GM19438 (cell line): ENCODE data around the gene CHRNA5.

ENCODE experiments used
- ATAC-seq: cut with Tn5 transposase; IDR thresholded peaks from one replicate; pipeline ENCODE4 v1.9.1; 2021; ENCODE audit warnings: low read depth; ENCODE audit not compliant: unreplicated experiment

CHRNA5 gene

DNA sequence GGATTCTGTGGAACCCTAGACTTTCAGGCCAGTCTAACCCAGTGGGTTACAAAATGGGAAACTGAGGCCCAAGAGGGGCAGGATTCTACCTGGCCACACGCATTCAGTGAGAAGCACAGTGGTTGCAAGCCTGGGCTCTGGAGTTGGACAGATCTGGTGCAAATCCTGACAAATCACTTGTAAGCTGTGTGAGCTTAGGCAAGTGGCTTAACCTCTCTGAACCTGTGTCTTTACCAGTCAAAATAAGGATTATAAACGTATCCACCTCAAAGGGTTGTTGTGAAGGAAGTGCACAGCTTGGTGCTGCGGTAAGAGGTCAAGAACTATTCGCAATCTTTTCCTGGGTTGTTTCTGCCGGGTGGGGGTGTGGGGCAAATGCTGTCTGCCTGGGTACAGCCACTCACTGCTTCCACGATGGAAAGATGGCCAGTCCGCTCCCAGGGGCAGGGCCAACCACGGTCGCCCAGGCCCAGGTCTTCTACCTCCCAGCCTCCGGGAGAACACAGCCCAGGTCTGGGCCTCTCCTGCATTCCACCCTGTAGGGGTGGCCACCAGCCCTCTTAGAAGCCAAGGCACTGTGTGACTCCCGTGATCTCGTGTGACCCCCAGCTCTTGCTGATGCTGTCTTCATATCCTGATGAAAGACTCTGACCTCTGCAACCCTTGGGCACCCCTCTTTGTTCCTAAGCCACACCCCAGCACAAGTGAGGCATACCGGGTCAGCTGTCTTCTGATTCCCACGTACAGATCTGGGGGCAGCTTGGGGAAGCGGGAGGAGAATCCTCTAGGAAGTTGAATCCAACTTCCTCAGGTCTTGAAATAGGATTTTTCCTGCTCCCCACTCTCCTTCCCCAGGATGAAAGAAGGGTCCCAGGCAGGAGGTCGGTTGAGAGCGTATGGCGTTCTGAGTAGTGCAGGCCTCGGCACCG lies 54.0 kb downstream of the CHRNA5 start:
- ATAC-seq, result no peak

DNA sequence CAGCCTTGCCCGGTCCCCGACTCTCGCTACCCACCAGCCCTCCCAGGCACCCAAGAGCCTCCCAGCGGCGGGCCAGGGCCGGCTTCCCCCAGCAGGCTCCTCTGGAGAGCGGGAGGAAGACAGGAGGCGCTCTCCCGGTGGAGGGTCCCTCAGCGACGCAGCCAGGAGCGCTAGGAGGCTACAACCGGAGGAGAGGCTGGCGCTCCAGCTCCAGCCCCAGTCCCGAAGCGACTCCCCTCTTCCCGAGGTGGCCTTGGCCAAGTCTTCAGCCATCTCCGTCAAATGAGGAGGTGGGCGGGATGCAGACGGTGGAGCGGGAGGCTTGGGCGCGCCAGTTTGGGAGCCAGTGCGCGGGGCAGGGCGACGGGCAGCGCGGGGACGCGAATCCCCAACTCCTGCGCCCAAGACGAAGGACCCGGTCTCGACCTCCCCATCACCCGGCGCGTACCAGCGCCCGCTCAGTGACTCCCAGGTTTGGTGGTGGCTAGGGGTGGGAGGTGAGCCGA lies 54.8 kb downstream of the CHRNA5 start:
- no peak for ATAC-seq

DNA sequence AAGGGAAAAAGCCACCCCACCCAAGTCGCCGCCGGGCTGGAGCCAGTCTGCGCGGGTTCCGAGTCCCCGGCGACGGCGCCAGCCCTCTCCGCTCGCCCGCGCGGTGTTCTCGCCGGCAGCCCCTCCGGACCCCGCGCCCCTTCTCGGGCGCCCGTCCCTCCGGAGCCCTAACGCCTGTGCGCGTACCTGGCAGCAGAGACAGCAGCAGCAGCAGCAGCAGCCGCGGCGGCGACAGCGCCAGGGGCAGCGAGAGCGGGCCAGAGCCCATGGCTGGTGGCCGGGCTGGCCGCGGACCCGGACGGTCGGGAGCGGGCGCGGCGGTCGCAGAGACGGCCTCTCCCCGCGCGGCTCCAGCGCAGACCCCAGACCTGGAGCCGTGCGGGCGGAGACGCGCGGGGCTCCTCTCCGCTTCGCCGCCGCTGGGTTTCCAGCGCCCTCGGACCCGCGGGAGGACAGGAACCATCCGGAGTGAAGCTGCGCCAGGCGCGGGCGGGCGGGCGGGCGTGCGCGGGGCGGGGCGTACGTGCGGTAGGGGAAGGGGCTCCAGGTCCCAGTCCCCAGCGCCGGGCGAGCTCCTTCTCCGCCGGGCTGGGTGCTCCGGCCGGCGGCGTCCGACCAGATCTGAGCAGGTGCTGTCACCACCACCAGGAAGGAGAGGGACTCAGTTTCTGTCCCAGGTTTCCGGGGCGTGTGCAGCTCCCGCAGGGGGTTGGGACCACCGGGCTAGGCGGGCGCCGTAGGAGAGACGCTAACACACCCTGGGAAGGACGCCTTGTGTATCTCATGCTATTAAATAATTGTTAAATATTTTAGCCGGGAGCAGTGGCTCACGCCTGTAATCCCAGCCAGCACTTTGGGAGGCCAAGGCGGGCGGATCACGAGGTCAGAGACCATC lies 55.5 kb downstream of the CHRNA5 start, which contains the start of gene CHRNA3:
CHRNA3 (minus strand) TSS at position 470 of the 895 bp plus-strand sequence; CDS start at position 268, 202 bp downstream.
- ATAC-seq, result no peak

DNA sequence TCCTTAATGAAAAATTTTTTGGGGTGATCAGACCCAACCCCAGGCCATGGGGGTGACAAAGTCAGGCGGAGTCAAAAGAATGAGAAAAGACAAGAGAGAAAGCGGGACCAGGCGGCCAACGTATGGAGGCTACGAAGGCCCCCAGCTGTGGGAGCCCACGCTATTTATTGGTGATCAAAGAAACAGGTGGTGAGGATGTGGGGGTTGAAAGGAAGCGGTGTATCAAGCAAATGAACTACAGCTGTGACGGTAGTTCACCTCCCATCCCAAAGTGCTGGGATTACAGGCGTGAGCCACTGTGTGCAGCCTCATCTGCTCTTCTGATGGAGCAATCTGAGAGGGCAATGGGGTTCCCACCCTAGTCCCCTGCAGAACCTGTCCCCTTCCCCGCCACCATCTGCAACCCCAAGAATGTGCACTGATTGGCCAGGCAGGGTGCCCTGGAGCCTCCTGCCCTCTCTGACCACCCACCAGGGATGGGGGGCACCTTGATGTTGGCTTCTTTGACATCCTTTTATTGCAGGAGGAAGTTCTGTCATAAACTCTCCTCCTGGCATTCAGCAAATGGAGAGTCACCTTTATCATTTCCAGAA lies 56.6 kb downstream of the CHRNA5 start:
- ATAC-seq, result no peak

DNA sequence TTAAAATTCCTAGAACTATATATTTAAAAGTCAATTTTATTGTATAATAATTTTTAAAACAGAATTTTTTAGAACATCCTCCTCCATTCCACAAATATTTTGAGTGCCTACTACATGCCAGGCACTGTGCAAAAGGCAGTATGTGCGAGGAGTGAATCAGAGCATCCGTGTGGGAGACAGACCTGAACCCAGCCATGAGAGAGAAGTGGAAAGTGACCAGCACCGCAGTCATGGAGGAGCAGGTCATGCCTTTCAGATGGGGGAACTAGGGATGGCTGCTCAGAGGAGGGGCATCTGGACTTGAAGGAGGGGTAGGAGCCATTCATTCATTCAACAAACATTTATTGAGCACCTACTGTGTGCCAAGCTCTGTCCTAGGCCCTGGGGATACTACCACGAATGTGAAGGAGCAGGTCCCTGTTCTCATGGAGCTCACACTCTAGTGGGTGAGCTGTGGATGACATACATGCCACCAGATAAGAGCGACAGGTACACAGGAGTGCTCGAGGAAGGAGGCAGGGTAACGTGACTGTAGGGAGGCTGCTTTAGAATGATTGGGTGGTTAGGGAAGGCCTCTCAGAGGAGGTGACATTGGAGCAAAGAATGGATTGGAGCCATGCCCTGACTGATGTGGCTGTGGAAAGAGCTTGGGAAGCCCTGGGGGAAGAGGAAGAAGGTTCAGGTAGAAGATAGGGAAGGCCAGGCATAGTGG lies 58.6 kb downstream of the CHRNA5 start:
- no peak for ATAC-seq

DNA sequence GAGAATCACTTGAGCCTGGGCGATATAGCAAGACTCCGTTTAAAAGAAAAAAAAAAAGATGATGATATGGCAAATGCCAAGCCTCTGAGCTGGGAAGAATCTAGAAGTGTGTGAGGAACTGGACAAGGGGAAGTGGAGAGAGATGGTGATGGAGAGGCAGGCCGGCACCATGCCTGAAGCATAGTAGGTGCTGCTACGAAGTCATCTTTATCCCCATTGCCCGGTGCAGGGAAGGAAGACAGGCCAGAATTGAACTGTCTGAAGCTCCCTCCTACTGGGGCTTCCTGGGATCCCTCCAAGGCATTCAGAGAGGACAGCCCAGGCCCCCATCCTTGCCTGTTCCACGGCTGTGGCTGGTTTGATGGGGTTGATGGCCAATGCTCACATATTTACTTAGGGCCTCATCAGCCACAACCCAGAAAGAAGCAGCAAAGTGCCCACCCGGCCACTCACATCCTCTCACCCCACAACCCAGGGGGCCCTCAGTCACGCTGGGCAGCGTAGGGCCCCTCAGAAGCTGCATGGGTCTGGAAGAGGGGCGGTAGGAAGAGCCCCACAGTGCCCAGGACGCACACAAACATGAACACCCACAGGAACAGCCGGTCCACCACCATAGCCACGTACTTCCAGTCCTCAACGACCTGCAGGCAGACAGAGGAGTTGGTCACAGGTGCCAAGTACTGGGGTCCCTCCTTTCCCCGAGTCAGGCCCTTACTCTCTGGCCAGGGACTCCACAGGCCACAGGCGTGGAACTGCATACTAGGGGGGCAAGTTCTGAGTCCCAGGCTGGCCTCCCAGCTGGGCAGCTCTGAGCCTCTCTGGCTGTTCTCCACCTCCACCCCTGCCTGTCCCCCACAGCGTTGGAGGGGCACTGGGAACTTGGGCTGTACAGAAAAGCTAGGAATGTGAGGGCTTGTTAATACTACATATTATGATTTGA lies 59.6 kb downstream of the CHRNA5 start:
- ATAC-seq, result no peak

DNA sequence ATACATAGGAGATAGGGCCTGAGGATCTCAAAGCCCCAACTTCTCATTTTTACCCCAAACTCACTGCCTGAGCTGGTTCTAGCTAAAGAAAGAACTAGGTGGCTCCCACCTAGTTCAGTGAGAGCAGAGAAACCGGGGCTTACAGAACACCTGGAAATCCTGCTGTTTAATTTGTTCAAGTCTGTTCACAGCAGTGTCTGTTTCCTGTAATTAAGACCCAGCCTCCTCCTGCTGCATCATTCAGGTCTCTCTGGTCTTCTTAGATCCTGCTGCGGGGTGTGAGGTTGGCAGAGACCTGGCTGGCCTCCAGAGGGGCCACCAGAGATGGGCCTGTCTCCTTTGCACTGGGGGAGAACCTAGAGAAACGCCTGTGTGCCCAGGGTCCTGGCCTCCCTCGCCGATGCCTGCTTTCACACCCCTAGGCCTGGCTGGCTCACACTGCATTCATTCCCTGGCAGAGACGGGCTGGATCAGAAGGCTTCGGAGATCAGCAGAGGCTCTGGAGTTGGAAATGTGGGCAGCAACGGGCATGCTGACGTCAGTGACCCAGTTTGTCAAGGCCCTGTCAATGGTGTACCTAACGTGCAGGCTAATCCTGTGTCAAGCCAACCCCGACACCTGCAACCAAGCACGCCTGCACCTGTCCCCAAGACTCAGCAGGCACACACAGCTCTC lies 60.4 kb downstream of the CHRNA5 start:
- ATAC-seq, result no peak

DNA sequence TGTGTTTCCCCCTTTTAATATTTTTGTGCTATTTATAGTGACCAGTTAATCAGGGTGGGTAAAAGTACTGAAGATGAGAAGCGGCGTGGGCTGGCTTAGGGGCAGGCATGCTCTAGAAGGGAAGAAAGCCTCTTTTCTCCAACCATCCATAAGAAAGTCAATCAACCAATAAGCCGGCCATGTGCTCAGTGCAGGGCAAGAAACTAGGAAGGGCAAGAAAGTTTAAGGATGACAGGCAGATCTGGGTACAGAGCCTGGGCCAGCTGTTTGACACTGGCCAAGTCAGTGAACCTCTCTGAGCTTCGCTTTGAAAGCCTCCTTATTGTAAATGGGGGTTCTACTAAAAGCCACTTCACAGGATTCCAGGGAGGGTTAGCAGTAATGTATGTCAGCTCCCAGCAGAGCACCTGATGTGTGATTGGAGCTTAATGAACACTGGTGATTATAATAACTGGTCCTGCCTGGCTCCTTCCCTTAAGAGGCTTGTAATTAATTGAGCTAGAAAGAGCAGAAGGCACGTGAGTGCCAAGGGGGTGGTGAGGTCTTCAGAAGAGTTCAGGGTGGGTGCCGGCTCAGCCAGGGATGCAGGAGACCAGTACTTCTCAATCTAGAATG lies 61.2 kb downstream of the CHRNA5 start:
- no peak for ATAC-seq

DNA sequence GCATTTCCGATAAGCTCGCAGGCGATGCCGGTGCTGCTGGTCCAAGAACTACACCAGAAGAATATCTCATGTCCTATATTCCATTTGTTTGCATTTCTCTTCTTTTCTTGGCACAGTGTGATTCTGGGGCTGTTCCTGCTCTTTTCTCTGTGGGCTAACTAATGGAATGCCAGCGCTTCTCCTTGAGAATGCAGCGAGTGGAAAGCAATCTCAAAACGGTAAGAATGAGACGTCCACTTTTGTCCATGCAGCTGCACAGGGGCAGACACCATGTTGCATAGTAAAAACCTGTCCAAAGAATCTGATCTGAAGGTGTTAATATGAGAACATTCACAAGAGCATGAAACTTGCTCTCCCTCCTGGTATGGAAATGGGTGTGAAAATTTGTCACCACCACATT lies 62.0 kb downstream of the CHRNA5 start:
- ATAC-seq, result no peak

DNA sequence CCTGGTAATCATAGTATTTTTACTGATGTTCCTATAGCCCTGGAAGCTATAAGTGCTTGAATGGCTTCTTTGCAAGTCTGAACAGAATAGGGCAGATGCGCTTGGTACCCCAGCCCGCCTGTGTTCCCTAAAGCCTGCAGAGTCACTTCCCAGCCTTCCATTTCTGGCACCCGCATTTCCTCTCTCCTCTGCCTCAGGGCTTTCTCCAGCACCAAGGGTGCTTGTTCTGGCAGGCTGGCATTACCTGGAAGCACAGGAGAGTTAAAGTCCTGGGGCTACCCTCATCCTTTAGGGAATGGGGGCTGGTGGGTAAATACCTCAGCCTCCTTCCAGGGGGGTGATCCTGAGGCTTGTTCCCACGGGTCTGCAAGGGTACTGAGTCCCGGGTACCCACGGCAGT lies 62.9 kb downstream of the CHRNA5 start:
- ATAC-seq, result no peak

DNA sequence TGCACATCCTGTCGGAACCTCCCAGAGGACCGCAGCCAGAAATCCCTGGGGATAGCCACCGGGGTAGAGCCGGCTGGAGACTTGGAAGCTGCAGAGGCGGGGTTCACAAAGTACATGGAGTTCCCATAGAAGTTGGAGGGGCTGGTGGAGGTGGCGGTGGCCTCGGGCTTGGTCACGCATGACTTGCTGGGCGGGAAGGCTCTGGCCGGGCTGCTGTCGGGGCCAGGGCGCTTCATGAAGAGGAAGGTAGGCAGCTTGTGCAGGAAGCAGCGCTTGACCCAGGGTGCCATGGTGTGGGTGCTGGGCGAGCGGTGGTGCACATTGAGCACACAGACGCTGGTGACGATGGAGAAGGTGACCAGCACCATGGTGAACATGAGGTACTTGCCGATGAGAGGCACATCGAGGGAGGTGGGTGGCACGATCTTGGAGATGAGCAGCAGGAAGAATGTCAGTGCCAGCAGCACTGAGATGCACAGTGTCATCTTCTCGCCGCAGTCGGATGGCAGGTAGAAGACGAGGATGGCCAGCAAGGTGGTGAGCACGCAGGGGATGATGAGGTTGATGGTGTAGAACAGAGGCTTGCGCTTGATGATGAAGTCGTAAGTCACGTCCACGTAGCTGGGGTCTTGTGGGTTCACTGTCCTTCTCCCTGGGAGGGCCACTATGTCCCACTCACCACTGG lies 63.9 kb downstream of the CHRNA5 start:
- ATAC-seq, result no peak

DNA sequence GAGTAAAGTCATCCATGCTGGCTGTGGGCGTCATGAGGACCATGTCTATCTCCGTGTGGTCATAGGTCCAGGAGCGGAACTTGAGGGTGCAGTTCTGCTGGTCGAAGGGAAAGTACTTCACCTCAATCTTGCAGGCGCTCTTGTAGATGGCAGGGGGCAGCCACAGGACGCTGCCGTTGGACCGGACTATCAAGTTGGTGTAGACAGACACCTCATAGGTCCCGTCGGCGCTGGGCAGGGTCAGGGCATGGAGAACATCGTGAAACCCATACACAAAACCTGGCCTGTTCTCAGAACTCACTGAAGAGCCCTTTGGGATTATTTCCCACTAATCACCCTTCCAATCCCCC lies 64.4 kb downstream of the CHRNA5 start:
- no peak for ATAC-seq

DNA sequence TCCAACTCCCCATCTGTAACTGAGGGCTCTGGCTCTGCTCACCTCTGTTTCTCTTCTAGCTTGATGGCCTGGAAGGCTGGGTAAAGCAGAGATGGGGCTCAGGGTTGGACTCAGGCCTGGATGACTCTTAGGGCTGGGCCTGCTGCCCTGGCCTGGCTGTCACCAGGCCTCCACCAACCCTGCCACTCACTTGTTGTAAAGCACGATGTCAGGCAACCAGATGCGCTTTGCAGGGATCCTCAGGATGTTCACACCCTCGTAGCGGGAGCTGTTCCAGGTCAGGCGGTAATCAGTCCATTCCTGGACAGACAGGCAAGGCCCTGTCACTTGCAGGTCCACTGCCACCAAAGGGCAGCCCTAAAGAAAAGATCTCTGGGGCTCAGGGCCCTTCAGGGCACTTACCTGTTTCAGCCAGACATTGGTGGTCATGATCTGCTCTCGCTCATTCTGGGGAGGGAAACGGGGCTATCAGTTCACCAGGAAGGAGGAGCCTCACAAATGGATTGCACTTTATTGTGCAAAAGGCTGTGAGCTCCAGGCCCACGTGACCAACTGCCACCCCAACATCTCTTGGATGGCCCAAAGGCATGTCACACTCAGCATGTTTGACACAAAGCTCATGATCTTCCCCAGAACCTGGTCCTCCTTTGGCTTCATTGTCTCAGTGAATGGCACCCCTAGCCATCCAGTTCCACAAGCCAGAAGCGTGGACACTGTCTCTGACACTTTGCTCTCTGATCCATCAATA lies 65.7 kb downstream of the CHRNA5 start:
- no peak for ATAC-seq

DNA sequence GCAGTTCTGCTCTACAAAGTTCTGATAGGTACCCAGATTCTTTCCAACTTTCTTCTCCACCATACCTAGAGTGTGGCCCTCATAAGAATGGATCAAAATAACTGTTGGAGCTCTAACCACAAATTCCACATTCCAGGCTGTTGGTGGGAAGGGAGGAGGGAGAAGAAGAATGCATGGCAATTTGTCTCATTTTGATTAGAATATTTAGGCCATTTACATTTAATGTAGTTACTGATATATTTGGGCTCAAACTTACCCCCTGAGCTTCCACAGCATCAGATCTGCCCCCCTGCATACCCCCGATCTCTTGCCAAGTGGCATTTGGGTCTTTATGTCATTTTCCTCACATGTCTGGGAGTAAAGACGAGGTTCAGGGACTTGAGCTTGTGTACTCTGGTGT lies 68.0 kb downstream of the CHRNA5 start:
- no peak for ATAC-seq

DNA sequence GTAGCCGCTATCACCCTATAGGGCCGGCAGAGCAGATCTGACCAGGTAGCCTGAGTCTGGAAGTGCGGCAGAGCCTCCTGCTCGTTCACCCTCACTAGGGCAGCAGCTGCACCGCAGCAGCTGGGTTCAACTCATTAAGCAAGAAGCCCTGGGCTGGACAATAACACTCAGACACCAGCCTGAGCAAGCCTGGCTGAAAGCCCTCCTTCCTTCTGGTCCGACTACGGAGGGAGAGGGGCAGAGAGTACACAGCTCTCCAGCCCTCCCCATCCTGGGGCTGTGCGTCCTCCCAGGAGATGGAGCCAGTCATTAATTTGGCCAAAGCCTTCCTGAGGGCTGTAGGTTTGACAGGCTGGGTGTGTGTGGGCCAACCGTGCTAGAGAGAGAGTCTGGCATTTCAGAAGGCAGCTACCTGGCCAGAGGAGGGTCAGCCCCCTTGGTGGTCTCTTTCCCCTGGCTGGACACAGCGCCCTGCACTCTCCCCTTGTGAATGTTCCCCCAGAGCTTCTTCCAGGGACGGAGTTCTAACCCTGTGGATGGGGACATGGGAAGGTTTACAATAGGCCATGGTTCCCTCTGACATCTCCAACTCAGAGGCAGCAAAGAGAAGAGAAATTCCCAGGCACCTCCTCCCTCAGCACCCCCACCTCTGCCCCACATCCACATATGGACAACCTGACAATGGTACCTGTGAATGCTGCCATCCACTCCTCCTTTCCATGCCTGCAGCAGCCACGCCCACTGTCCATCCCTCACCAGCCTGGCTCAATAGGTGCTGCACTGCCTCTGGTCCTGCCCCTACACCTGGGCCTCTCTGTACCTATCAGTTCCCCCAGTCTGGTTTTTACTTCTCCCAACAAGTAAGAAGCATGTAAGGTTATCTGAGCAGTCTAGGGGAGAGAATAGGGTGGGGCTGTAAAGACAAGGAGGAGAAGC lies 69.2 kb downstream of the CHRNA5 start:
- ATAC-seq, result no peak

DNA sequence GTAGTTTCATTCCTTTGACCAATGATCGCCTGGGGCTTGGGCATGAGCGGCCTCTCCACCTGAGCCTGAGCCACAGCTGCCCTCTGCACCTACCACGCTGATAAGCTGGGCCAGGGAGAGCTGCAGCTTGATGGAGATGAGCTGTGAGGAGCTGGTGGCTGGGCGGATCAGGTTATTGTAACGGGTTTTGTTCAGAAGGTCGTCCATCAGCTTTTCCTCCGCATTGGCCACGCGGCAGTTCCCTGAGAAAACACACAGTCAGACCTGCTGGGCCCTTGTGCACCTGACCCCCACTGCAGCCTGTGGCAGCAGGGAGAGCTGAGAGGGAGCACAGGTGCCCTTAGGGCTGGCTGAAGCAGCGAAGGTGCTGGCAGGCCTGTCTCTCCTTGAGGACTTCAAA lies 70.0 kb downstream of the CHRNA5 start:
- ATAC-seq, result no peak
